ENCODE data around the gene CCDC201. TPM values are rescaled to one million over a fixed set of nuclear protein-coding genes. Genes with fewer than 3 reads are reported as not detected.

CCDC201 gene
- polyA plus RNA-seq, 3 donors: not detected

DNA sequence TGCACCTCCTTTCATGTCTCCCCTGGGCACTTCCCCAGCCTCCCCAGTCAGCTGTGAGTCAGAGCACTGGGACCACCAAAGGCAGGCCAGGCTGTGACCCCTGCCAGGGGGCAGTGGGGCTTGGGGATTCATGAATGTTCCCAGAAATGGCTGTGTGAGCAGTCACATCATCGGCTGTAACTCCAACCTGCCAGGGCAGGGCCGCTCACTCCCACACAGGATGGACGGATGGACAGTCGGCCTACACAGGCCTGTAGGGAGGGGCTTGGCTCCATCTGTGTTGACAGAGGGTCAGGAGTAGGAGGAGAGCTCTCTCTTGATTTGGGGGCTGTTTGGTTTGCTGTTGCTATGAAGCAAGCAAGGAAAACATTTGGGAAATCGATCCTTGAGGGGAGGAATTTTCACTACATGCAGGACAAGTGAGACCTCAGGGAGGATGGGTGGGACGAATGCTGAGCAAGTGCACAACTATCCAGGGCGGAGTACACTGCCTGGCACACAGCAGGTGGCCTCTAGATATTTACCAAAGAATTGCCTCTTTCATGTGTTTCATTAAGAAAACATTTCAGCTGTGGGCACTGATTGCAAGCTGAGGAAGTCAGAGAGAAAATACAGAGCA lies 12.5 kb upstream of the CCDC201 start:
- no peak overlapping the region for H3K4me3 ChIP-seq (replicated peaks in 1 of 3; ENCODE audit: low read depth in 2 of 3, low read length in 3 of 3)
- no peaks in the 10 kb centered on the region for H3K4me1 Mint-ChIP-seq
- H3K9ac ChIP-seq (ENCODE audit: insufficient read depth, low read length, poor library complexity, severe bottlenecking): no peak overlapping the region
- WGBS (ENCODE audit: insufficient coverage): 95% methylated on average over 5 of the region's 7 CpGs
- peaks cover 23 to 42% of the 10 kb centered on the region in 2 donors for H3K27me3 ChIP-seq (ENCODE audit: control insufficient read depth in 2 of 2, insufficient read depth in 2 of 2, low read length in 2 of 2)
- no peaks in the 10 kb centered on the region for H3K36me3 ChIP-seq (replicated peaks in 1 of 2; ENCODE audit: control insufficient read depth in 1 of 2, insufficient read depth in 2 of 2, low read length in 2 of 2)
- TF ChIP-seq CTCF (IDR thresholded peaks at IDR 0.05): no peak
- H3K79me2 ChIP-seq (ENCODE audit: insufficient read depth, low read length): no peaks in the 10 kb centered on the region
- DNase-seq: no peak
- H3K27ac ChIP-seq (ENCODE audit: low read depth in 1 of 2, low read length in 2 of 2): no peak overlapping the region
- H3K4me1 ChIP-seq (ENCODE audit: control insufficient read depth in 1 of 2, insufficient read depth in 2 of 2, low read length in 2 of 2): no peaks in the 10 kb centered on the region
- H3K36me3 Mint-ChIP-seq: no peaks in the 10 kb centered on the region
- peaks cover 0 to 15% of the 10 kb centered on the region in 2 donors for H3K9me3 ChIP-seq (replicated peaks in 1 of 2; ENCODE audit: control insufficient read depth in 1 of 2, insufficient read depth in 1 of 2, low read length in 2 of 2)
- H3K4me3 Mint-ChIP-seq: no peak overlapping the region
- no peak overlapping the region for H3K4me2 ChIP-seq (replicated peaks; ENCODE audit: extremely low read depth, low read length, poor library complexity, severe bottlenecking)
- peaks cover 0 to 4% (median 0%) of the 10 kb centered on the region in 7 donors for H3K9me3 Mint-ChIP-seq
- no peaks in the 10 kb centered on the region for H4K20me1 ChIP-seq (ENCODE audit: insufficient read depth, low read length)
- no peak overlapping the region for H3K27ac Mint-ChIP-seq
- H2AFZ ChIP-seq (ENCODE audit: insufficient read depth, low read depth, low read length, poor library complexity, severe bottlenecking): no peak overlapping the region
- H3K27me3 Mint-ChIP-seq (ENCODE audit: low read depth in 3 of 3): peaks cover 32 to 57% (median 47%) of the 10 kb centered on the region in 3 donors
- intact Hi-C loops (cut with micrococcal nuclease): no loop called here

- peak overlapping the region in 1 of 7 donors; percentile 51 for H3K27ac Mint-ChIP-seq
- H3K36me3 Mint-ChIP-seq: no peaks in the 10 kb centered on the region
- H3K9me3 Mint-ChIP-seq: peaks cover 0 to 7% (median 0%) of the 10 kb centered on the region in 7 donors
- no peak overlapping the region for H3K9ac ChIP-seq (ENCODE audit: insufficient read depth, low read length, poor library complexity, severe bottlenecking)
- H3K4me3 ChIP-seq (replicated peaks in 1 of 3; ENCODE audit: low read depth in 2 of 3, low read length in 3 of 3): no peak overlapping the region
- peaks cover 21 to 45% (median 36%) of the 10 kb centered on the region in 3 donors for H3K27me3 Mint-ChIP-seq (ENCODE audit: low read depth in 3 of 3)
- no peaks in the 10 kb centered on the region for H4K20me1 ChIP-seq (ENCODE audit: insufficient read depth, low read length)
- no peaks in the 10 kb centered on the region for H3K4me1 ChIP-seq (ENCODE audit: control insufficient read depth in 1 of 2, insufficient read depth in 2 of 2, low read length in 2 of 2)
- H2AFZ ChIP-seq (ENCODE audit: insufficient read depth, low read depth, low read length, poor library complexity, severe bottlenecking): no peak overlapping the region
- H3K9me3 ChIP-seq (replicated peaks in 1 of 2; ENCODE audit: control insufficient read depth in 1 of 2, insufficient read depth in 1 of 2, low read length in 2 of 2): peaks cover 0 to 12% of the 10 kb centered on the region in 2 donors
- TF ChIP-seq CTCF (IDR thresholded peaks at IDR 0.05): no peak
- no peak for DNase-seq
- H3K79me2 ChIP-seq (ENCODE audit: insufficient read depth, low read length): no peaks in the 10 kb centered on the region
- H3K27me3 ChIP-seq (ENCODE audit: control insufficient read depth in 2 of 2, insufficient read depth in 2 of 2, low read length in 2 of 2): peaks cover 13 to 30% of the 10 kb centered on the region in 2 donors
- H3K4me1 Mint-ChIP-seq: no peaks in the 10 kb centered on the region
- H3K36me3 ChIP-seq (replicated peaks in 1 of 2; ENCODE audit: control insufficient read depth in 1 of 2, insufficient read depth in 2 of 2, low read length in 2 of 2): no peaks in the 10 kb centered on the region
- H3K4me3 Mint-ChIP-seq: no peak overlapping the region
- intact Hi-C loops (cut with micrococcal nuclease): no loop called here
- WGBS (ENCODE audit: insufficient coverage): 96% methylated on average over 4 of the region's 4 CpGs
- no peak overlapping the region for H3K27ac ChIP-seq (ENCODE audit: low read depth in 1 of 2, low read length in 2 of 2)
- H3K4me2 ChIP-seq (replicated peaks; ENCODE audit: extremely low read depth, low read length, poor library complexity, severe bottlenecking): no peak overlapping the region
Observed at GRCh38 chr7:45884136-45884535, 11.3 kb upstream of the CCDC201 start.
